Measurements from ENCODE around the gene ARHGAP18. TPM values are rescaled to one million over a fixed set of nuclear protein-coding genes. Genes with fewer than 3 reads are reported as not detected.

Gene ARHGAP18
- 18.1 TPM for polyA plus RNA-seq (ENCODE audit: insufficient read length)

GRCh38 chr6:129709769-129710449 lies at the start of gene ARHGAP18:
Gene ARHGAP18, minus strand, starts transcription at chr6:129710177. Its CDS starts 41 bp downstream, at chr6:129710136.
- DNase-seq = peak; percentile 89

- DNase-seq = no peak
Measured at GRCh38 chr6:129755787-129756186, 45.8 kb upstream of the ARHGAP18 start.

GRCh38 chr6:129754750-129755149 lies 44.8 kb upstream of the ARHGAP18 start:
- no peak for DNase-seq

GRCh38 chr6:129753422-129753821 lies 43.4 kb upstream of the ARHGAP18 start:
- no peak for DNase-seq

GRCh38 chr6:129751384-129751783 lies 41.4 kb upstream of the ARHGAP18 start:
- no peak for DNase-seq

- DNase-seq = no peak
Measured at GRCh38 chr6:129750360-129750759, 40.4 kb upstream of the ARHGAP18 start.

GRCh38 chr6:129749749-129750120 lies 39.8 kb upstream of the ARHGAP18 start:
- no peak for DNase-seq

GRCh38 chr6:129748901-129749748 lies 39.1 kb upstream of the ARHGAP18 start:
- DNase-seq = no peak

- no peak for DNase-seq
Measured at GRCh38 chr6:129748212-129748900, 38.4 kb upstream of the ARHGAP18 start.

- no peak for DNase-seq
Measured at GRCh38 chr6:129747588-129748112, 37.7 kb upstream of the ARHGAP18 start.

GRCh38 chr6:129744880-129745237 lies 34.9 kb upstream of the ARHGAP18 start:
- DNase-seq = no peak

- no peak for DNase-seq
Measured at GRCh38 chr6:129744201-129744879, 34.4 kb upstream of the ARHGAP18 start.

GRCh38 chr6:129740013-129740412 lies 30.0 kb upstream of the ARHGAP18 start:
- DNase-seq = no peak

GRCh38 chr6:129736105-129736504 lies 26.1 kb upstream of the ARHGAP18 start:
- no peak for DNase-seq

GRCh38 chr6:129733290-129733689 lies 23.3 kb upstream of the ARHGAP18 start:
- DNase-seq = no peak

GRCh38 chr6:129732542-129732941 lies 22.6 kb upstream of the ARHGAP18 start:
- no peak for DNase-seq

GRCh38 chr6:129732034-129732433 lies 22.1 kb upstream of the ARHGAP18 start:
- no peak for DNase-seq

GRCh38 chr6:129731428-129731827 lies 21.5 kb upstream of the ARHGAP18 start:
- DNase-seq = no peak

- DNase-seq = no peak
Measured at GRCh38 chr6:129730477-129731165, 20.6 kb upstream of the ARHGAP18 start.

- DNase-seq = no peak
Measured at GRCh38 chr6:129726650-129727049, 16.7 kb upstream of the ARHGAP18 start.

GRCh38 chr6:129725341-129725740 lies 15.4 kb upstream of the ARHGAP18 start:
- no peak for DNase-seq

- DNase-seq = no peak
Measured at GRCh38 chr6:129719692-129720091, 9.7 kb upstream of the ARHGAP18 start.
